SIG-M5 treated with dmso at 0.1 percent for 504 hours (cell line): ENCODE measurements around the gene FAM177B.

Source experiments
- DNase-seq: peaks from one replicate; lab custom pipeline; 2025; ENCODE audit not compliant: unreplicated experiment; lab: John Stamatoyannopoulos, UW

Gene FAM177B

GRCh38 chr1:222736972-222737371 is at the start of gene FAM177B:
Gene FAM177B, plus strand, starts transcription at chr1:222737202. Its CDS starts 9,344 bp downstream, at chr1:222746546.
- DNase-seq = no peak

DNA sequence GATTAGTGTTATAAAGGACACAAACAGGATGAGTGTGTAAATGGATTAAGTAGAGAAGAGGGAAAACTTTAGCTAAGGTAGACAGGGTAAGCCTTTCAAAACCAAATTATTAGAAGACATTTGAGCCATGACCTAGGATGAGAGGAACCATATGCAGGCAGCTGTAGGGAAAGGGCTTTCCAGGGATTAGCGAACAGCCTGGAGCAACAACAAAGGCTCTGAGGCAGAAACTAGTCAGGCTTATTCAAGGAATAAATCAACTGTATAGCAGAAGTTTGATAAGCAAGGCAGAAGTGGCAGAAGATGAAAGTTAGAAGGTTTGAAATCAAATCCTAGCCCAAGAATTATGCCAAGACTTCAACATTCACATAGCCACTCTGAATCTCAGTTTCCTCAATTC is 46.0 kb upstream of the FAM177B start:
- no peak for DNase-seq

- DNase-seq = no peak
These were observed 42.1 kb upstream of the FAM177B start for GRCh38 chr1:222694927-222695326.

GRCh38 chr1:222696741-222697140 is 40.3 kb upstream of the FAM177B start:
- no peak for DNase-seq

DNA sequence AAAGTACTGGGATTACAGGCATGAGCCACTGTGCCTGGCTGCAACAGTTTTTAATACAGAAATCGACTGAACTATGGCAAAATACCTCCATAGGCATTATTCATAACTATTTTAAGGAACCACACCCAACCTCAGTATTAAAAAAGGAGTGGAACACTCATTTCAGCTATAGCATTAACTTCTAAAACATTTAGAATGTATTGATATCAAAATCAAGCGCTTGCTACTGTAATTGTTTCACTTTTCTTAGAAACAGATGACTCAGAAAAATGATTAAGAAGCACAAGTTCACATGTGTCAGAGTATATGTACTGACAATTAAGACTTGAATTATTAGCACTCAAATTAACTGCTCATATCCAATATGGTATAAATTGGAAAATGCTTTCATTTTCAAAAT is 39.8 kb upstream of the FAM177B start:
- DNase-seq = no peak

DNA sequence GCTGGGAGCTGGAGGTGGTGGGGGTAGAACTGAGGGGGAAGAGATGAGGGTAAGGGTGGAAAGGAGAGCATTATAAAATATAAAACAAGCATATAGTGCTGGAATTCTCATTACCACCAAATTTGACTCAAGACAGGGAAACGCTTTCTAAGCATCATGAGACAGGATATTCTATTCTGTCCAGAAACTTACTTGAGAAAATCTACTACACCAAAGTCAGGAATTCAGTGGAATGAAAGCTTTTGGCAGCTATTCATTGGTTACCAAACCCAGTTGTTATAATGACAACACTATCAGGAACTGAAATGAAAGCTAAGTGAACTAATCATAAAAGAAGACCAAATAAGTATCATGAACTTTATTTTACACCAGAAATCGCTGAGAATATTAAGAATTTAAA is 39.2 kb upstream of the FAM177B start:
- no peak for DNase-seq

DNA sequence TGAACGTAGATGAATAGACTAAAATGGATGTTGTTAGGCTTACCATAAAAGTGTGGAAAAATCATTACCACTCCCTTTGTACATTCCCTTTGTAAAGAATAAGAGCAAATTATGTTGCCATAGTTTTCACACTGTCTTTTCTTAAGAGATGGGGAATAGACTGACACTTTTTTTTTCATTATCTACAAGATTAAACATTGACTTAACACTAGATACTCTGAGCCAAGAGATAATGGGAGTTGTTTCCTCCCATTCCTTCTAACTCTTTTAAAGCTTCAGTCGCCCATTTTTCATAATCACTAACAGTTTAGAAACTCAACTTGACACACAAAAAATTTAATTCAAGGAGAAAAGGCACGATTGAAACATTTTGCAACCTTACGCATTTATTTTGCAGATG is 34.8 kb upstream of the FAM177B start:
- DNase-seq = no peak

- no peak for DNase-seq
These were observed 32.7 kb upstream of the FAM177B start for GRCh38 chr1:222704260-222704659.

DNA sequence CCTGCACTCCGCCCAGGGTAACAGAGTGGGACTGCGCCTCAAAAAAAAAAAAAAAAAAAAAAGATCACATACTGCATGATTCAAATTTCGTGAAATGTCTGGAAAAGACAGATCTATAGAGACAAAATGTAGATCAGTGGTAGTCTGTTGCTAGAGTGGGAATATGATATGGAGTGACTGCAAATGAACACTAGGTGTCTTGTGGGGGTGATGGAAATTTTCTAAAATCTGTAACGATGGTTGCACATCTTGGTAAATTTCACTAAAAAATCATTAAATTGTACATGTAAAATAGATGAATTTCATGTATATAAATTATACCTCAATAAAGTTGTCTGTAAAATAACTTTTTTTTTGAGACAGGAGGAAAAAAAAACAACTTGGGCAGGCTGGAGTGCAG is 30.2 kb upstream of the FAM177B start:
- peak; percentile 11 for DNase-seq

DNA sequence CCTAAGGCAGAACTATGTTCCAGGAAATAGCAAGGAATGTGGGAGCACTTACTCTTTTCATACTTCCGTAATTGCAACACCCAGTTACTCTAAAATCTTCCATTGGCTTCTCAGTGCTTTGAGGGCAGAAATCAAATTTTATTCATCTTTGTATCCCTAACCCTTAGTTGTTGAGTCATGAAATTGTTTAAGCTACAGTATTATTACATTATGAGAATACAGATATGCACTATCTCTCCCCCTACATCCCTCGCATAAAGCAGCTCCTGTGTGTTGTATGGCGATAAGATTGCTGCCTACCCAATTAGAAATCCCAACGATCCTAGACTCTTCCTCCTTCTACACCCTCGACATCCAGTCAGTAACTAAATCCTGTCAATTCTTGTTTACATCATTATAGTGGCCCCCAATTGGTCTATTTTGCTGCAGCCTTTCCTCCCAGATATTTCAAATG is 27.3 kb upstream of the FAM177B start:
- no peak for DNase-seq

- peak; percentile 76 for DNase-seq
These were observed 25.4 kb upstream of the FAM177B start for GRCh38 chr1:222711319-222712252.

- DNase-seq = peak; percentile 83
These were observed 24.5 kb upstream of the FAM177B start, which contains the start of the genes AIDA and BROX for GRCh38 chr1:222712253-222713090. Gene AIDA, minus strand, starts transcription at chr1:222712491. Its CDS starts 174 bp downstream, at chr1:222712317. Gene BROX, plus strand, starts transcription at chr1:222712564. Its CDS starts 3,136 bp downstream, at chr1:222715700.

DNA sequence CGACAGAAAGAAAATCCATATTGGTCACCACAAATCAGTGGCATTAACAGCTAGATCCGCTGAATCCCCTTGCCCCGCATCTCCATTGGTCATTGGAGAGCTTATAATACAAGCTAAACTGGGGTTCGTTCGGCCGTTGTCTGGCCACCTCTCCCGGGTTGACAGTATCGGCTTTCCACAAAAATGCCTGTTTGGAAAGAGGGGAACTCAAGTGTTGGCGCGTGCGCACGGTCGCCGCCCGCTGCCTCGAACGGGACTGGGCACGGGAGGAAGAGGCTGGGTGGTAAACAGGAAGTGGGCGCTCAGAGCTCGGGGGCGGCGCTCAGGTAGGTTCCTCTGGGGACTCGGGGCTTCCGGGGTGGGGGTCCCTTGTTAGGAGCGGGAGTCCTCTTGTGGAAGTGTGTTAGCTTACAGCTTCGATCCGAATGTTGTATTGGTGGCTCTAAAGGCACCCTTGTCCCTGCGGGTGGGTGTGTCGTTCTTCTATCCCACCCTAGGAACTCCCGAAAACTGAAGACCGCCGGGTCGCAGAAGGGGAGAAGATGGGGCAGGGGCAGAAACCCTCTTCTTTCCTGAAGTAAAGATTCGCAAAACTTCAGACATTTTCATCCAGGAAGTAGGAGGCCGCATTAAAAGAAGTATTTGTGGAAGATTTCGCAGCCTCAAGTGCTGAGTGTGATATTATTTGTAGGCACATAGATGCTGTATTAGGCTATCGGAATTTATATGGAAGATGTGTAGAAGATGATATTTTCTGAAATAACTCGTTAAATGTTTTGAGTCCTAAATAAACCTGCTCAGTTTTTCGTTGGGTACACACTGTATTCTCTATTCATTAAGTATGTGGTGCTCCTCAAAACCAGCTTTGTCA is 23.7 kb upstream of the FAM177B start:
- peak; percentile 96 for DNase-seq

GRCh38 chr1:222716393-222716792 is 20.6 kb upstream of the FAM177B start:
- no peak for DNase-seq

- no peak for DNase-seq
These were observed 8.3 kb upstream of the FAM177B start for GRCh38 chr1:222728746-222729145.

- DNase-seq = no peak
These were observed 6.1 kb upstream of the FAM177B start for GRCh38 chr1:222730866-222731265.

DNA sequence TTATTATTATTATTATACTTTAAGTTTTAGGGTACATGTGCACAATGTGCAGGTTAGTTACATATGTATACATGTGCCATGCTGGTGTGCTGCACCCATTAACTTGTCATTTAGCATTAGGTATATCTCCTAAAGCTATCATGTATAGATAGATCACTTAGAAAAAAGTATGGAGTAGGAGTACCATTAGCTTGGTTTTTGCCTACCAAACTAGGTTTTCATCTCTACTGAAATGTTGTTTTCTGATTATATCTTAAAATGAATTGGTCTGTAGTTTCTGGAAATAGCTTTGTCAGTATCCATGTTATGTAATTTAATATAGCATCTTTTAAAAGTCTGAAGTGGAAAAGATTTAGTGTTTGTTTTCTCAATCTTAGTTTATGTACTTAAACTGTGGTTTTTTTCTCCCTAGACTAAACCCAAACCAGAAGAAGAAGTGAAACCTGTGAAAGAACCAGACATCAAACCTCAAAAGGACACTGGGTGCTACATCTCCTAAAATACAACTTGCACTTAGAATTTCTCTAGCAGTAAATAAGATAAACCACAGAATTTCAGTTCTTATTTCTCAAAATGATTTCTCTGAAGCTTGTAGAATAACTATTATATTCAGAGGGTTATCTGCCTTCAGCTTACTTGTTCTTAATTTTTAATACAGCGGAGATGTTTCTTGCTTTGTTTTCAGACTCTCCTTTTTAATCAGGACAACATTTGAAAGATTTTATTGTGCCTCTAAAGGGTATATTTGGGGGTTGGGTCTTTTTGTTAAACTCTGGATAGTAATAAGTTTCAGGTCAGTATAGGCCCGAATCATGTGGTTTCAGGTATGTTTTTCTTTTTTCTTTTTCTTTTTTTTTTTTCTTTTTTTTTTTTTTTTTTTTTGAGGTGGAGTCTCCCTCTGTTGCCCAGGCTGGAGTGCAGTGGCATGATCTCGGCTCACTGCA is 4.5 kb upstream of the FAM177B start:
- peak; percentile 83 for DNase-seq

- no peak for DNase-seq
These were observed 2.3 kb upstream of the FAM177B start for GRCh38 chr1:222734740-222735139.

GRCh38 chr1:222736470-222736869 is 532 bp upstream of the FAM177B start:
- no peak for DNase-seq
